ENCODE data around the gene METTL5. TPM values are rescaled to one million over a fixed set of nuclear protein-coding genes. Genes with fewer than 3 reads are reported as not detected.
A peak's percentile ranks its signal among the peaks of the same experiment; 100 is the strongest.
"Not testable (repeated sequence)": the region's sequence is repeated elsewhere in the genome, so short reads cannot be mapped to it uniquely, and the experiment has no call there.

Gene METTL5
- total RNA-seq = 99.7 and 102 TPM in 2 replicates

DNA sequence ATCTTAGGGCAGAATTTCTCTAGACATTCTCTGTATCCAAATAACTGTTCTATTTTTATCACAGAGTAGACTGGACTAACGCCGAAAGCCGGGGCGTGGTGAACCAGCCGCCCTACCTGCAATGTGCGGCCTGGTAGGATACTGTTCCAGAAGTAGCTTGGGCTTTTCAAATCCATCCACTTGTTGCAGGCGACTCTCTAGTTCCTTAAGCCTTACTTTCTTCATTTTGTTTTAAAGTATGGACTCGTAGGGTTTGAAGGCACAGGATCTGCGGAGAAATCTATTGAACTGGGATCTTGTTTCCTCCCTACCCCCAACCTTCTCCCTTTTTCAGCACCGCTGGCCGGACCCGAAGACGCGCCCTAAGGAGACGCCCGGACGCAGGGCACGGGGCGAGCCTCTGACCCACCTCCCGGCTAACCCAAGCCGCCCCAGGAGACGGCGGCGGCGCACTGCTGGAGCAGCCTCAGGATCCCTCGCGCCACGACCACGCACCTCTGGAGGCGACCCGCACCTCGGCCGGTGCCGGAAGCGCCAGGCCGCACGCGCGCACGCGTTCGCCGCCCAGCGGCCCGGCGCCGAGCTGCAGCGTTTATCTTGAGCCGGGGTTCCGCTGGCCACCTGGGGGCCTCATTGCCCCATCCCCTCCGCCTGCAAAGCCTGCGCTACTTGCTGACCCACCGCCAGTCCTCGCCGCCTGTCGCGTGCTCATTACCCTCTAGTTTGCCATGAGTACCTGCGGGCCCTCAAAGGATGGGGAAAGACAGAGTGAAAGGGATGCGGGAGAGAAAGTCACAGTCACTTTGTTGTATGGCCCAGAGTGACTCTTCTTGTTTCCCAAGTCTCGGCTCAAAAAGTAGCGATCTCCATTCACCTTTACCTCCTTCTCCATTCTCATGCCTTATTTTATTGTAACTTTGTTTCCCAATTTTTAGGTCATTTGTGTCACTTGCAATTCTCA lies at the start of gene METTL5:
METTL5 (minus strand) TSS at position 533 of the 961 bp plus-strand sequence; CDS start at position 225, 308 bp downstream.
- peak; percentile 95 for DNase-seq
- no peaks in the 10 kb centered on the region for H3K9me3 Mint-ChIP-seq
- H3K27me3 Mint-ChIP-seq = no peaks in the 10 kb centered on the region
- H3K4me1 Mint-ChIP-seq = peaks cover 44% of the 10 kb centered on the region
- peak within 1 kb of the TSS; percentile 95 for H3K4me3 Mint-ChIP-seq
- H3K36me3 Mint-ChIP-seq (ENCODE audit: low read depth) = peaks cover 28% of the 10 kb centered on the region
- peak within 1 kb of the TSS; percentile 88 for H3K27ac Mint-ChIP-seq
- intact Hi-C loops (cut with micrococcal nuclease) = loop anchor here (1.0 to 2.0 kb wide), 2 partner anchors 53 to 240 kb away; partner anchors contain the start of gene PPIG

- H3K27ac Mint-ChIP-seq = no peak overlapping the region
- H3K9me3 Mint-ChIP-seq = no peaks in the 10 kb centered on the region
- DNase-seq = no peak
- H3K4me1 Mint-ChIP-seq = peaks cover 2% of the 10 kb centered on the region
- H3K36me3 Mint-ChIP-seq (ENCODE audit: low read depth) = peaks cover 9% of the 10 kb centered on the region
- H3K4me3 Mint-ChIP-seq = no peak overlapping the region
- intact Hi-C loops (cut with micrococcal nuclease) = no loop called here
- H3K27me3 Mint-ChIP-seq = no peaks in the 10 kb centered on the region
Observed at GRCh38 chr2:169871994-169872393, 47.3 kb upstream of the METTL5 start.

DNA sequence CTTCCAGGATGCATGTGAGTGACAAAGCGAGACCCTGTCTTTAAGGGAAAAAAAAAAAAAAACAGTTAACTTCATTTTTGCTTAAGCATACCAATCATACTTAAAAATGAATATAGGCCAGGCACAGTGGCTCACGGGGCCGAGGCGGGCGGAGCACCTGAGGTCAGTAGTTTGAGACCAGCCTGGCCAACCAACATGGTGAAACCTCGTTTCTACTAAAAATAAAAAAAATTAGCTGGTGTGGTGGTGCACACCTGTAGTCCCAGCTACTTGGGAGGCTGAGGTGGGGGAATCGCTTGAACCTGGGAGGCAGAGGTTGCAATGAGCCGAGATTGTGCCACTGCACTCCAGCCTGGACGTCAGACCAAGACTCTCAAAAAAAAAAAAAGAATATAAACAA lies 46.7 kb upstream of the METTL5 start:
- H3K36me3 Mint-ChIP-seq (ENCODE audit: low read depth); H3K9me3 Mint-ChIP-seq; H3K4me3 Mint-ChIP-seq; H3K27ac Mint-ChIP-seq; H3K4me1 Mint-ChIP-seq; H3K27me3 Mint-ChIP-seq; DNase-seq; intact Hi-C loops (cut with micrococcal nuclease): not testable (repeated sequence)

DNA sequence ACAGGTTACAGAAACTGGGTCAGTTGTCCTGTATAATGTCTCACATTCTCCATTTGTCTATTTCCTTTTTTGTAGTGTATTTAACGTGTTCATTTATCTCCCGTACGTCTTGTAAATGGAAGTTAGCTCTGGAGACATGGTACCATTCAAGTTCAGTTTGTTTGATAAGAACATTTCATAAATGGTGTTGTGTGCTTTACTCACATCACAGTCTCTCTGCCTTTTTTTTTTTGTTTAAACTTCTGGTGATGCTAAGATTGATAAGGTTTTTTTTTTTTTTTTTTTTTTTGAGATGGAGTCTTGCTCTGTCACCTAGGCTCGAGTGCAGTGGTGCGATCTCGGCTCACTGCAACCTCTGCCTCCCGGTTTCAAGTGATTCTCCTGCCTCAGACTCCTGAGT lies 44.2 kb upstream of the METTL5 start:
- DNase-seq = no peak
- intact Hi-C loops (cut with micrococcal nuclease) = no loop called here
- H3K27me3 Mint-ChIP-seq = no peaks in the 10 kb centered on the region
- H3K4me3 Mint-ChIP-seq = no peak overlapping the region
- no peaks in the 10 kb centered on the region for H3K36me3 Mint-ChIP-seq (ENCODE audit: low read depth)
- no peaks in the 10 kb centered on the region for H3K9me3 Mint-ChIP-seq
- H3K27ac Mint-ChIP-seq = no peak overlapping the region
- peaks cover 2% of the 10 kb centered on the region for H3K4me1 Mint-ChIP-seq

DNA sequence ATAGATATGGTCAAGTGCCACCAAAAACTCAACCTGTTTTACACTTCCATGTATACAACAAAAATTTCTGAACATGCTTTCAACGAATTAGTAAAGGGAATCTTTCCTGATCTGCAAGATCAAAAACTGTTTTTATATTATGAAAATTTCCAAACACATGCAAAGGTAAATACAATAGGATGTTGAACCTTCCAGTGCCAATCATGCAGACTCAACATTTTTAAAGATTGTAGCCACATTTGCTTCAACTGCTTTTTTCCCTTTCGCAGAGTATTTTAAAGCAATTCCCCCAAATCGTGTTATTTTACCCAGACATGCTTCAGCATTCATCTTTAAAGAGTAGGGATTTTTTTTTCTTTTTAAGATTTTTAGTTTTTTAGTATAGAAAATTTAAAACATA lies 42.9 kb upstream of the METTL5 start:
- Mint-ChIP-seq H3K36me3 (ENCODE audit: low read depth) (peaks cover 1% of the 10 kb centered on the region), H3K27me3 (no peaks in the 10 kb centered on the region), H3K9me3 (no peaks in the 10 kb centered on the region), H3K4me1 (peaks cover 2% of the 10 kb centered on the region), H3K4me3 (no peak overlapping the region), H3K27ac (no peak overlapping the region)
- intact Hi-C loops (cut with micrococcal nuclease) = no loop called here
- DNase-seq = no peak

DNA sequence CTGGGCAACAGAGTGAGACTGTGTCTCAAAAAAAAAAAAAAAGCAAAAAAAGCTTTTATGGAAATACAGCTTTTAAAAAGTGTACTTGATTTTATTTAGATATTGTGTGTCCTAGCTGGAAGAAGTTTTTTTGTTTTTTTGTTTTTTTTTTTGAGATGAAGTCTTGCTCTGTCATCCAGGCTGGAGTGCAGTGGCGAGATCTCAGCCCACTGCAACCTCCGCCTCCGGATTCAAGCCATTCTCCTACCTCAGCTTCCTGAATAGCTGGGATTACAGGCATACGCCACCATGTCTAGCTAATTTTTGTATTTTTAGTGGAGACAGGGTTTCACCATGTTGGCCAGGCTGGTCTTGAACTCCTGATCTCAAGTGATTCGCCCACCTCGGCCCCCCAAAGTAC lies 41.5 kb upstream of the METTL5 start:
- H3K4me3 Mint-ChIP-seq; H3K4me1 Mint-ChIP-seq; H3K27ac Mint-ChIP-seq; DNase-seq; H3K27me3 Mint-ChIP-seq; H3K9me3 Mint-ChIP-seq; H3K36me3 Mint-ChIP-seq (ENCODE audit: low read depth); intact Hi-C loops (cut with micrococcal nuclease): not testable (repeated sequence)

DNA sequence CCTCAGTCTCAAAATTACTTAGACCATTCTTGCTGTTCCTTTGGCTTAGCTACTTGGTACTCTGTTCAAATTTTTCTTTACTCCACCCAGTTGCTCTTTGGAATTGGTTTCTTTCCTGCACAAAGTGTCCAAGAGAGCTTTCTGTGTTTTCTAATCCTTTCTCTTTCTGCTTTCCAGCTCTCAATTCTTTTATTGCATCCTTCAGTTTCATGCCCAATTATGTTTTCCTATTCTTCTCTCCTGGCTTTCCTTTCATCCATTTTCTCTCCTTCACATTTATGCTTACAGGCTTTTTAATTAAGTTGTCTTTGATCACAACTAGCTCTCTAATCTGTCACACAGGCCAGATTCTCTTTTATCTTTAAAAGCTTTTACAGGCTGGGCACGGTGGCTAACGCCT lies 40.8 kb upstream of the METTL5 start:
- peaks cover 2% of the 10 kb centered on the region for H3K4me1 Mint-ChIP-seq
- DNase-seq = no peak
- H3K27me3 Mint-ChIP-seq = no peaks in the 10 kb centered on the region
- no peak overlapping the region for H3K4me3 Mint-ChIP-seq
- H3K9me3 Mint-ChIP-seq = no peaks in the 10 kb centered on the region
- H3K27ac Mint-ChIP-seq = no peak overlapping the region
- peaks cover 2% of the 10 kb centered on the region for H3K36me3 Mint-ChIP-seq (ENCODE audit: low read depth)
- intact Hi-C loops (cut with micrococcal nuclease) = no loop called here

DNA sequence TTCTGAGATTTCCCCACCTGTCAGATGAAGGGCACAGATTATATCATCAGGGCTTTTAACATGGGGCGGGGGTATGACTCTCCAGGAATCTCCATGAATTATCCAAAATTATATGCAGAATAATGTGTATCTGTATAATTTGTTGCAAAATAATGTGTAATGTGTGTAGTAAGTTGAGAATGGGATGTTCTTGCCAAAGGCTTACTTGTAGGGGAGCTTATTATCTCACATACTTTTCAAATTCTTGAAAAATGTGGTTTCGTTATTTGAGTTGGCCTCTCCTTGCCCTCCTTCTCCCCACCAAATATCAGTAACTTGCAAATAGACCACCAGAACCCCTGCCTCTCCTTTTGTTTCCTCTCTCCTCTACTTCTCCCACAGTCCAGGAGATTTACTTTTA lies 38.1 kb upstream of the METTL5 start:
- no peak overlapping the region for H3K4me3 Mint-ChIP-seq

GRCh38 chr2:169860149-169860548 lies 35.4 kb upstream of the METTL5 start:
- intact Hi-C loops (cut with micrococcal nuclease) = no loop called here
- peaks cover 2% of the 10 kb centered on the region for H3K4me1 Mint-ChIP-seq
- H3K36me3 Mint-ChIP-seq (ENCODE audit: low read depth) = peaks cover 3% of the 10 kb centered on the region
- no peaks in the 10 kb centered on the region for H3K9me3 Mint-ChIP-seq
- no peak overlapping the region for H3K27ac Mint-ChIP-seq
- no peaks in the 10 kb centered on the region for H3K27me3 Mint-ChIP-seq
- H3K4me3 Mint-ChIP-seq = no peak overlapping the region
- DNase-seq = no peak

More for the DNA sequence above, 38.1 kb upstream of the METTL5 start:
- Mint-ChIP-seq H3K4me1 (peaks cover 2% of the 10 kb centered on the region), H3K27ac (no peak overlapping the region), H3K27me3 (no peaks in the 10 kb centered on the region), H3K36me3 (ENCODE audit: low read depth) (peaks cover 3% of the 10 kb centered on the region), H3K9me3 (no peaks in the 10 kb centered on the region)
- intact Hi-C loops (cut with micrococcal nuclease) = no loop called here
- DNase-seq = no peak

- DNase-seq = no peak
- Mint-ChIP-seq H3K36me3 (ENCODE audit: low read depth) (peaks cover 3% of the 10 kb centered on the region), H3K4me3 (no peak overlapping the region), H3K27me3 (no peaks in the 10 kb centered on the region), H3K4me1 (peaks cover 2% of the 10 kb centered on the region), H3K27ac (no peak overlapping the region), H3K9me3 (no peaks in the 10 kb centered on the region)
- intact Hi-C loops (cut with micrococcal nuclease) = no loop called here
Observed at GRCh38 chr2:169859423-169859822, 34.7 kb upstream of the METTL5 start.

GRCh38 chr2:169855281-169856258 lies 30.9 kb upstream of the METTL5 start:
- H3K4me3 Mint-ChIP-seq; intact Hi-C loops (cut with micrococcal nuclease); H3K27me3 Mint-ChIP-seq; DNase-seq; H3K36me3 Mint-ChIP-seq (ENCODE audit: low read depth); H3K27ac Mint-ChIP-seq; H3K9me3 Mint-ChIP-seq; H3K4me1 Mint-ChIP-seq: not testable (repeated sequence)

- no peak for DNase-seq
- Mint-ChIP-seq H3K4me3 (no peak overlapping the region), H3K27ac (no peak overlapping the region), H3K4me1 (peaks cover 7% of the 10 kb centered on the region), H3K36me3 (ENCODE audit: low read depth) (peaks cover 16% of the 10 kb centered on the region), H3K27me3 (no peaks in the 10 kb centered on the region), H3K9me3 (peaks cover 5% of the 10 kb centered on the region)
- intact Hi-C loops (cut with micrococcal nuclease) = no loop called here
Observed at GRCh38 chr2:169853041-169853668, 28.4 kb upstream of the METTL5 start.

DNA sequence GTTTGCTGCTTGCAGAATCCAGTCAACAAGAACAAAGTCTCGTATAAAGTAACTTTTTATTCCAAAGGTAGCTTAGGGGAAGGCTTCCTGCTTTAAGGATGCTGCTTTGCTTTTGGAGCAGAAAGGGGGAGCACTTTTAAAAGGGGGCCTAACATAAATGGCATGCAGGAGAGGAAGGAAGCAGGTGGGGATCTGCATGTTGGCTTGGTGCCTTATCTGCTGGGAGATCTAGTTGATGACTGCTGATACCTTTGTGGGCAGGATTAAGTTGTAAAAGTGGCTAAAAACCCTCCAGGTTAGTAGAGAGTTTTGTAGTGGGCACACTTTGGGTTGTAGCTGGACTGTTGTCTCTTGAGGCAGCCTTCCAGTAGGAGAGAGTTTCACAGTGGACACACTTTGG lies 25.0 kb upstream of the METTL5 start:
- Mint-ChIP-seq H3K36me3 (ENCODE audit: low read depth) (peaks cover 19% of the 10 kb centered on the region), H3K9me3 (peaks cover 5% of the 10 kb centered on the region), H3K4me1 (peaks cover 7% of the 10 kb centered on the region), H3K27me3 (no peaks in the 10 kb centered on the region), H3K4me3 (no peak overlapping the region), H3K27ac (no peak overlapping the region)
- intact Hi-C loops (cut with micrococcal nuclease) = no loop called here
- DNase-seq = peak; percentile 51

All from activated CD4-positive, alpha-beta T cell treated with anti-CD3 and anti-CD28 coated beads, Interleukin-2, amount 10 ng/mL, durations not matched to agents 24 days and 14 days (primary cell).